GM19351 (cell line): ENCODE measurements around the gene FAM151B.

Experiments used
- ATAC-seq: cut with Tn5 transposase; IDR thresholded peaks from one replicate; pipeline ENCODE4 v1.9.1; 2021; ENCODE audit warnings: mild to moderate bottlenecking, moderate library complexity; ENCODE audit not compliant: unreplicated experiment

FAM151B gene

GRCh38 chr5:80502800-80503199 lies 14.9 kb downstream of the FAM151B start:
- no peak for ATAC-seq

- no peak for ATAC-seq
These were observed 15.7 kb downstream of the FAM151B start for GRCh38 chr5:80503641-80504040.

GRCh38 chr5:80504833-80505232 lies 16.9 kb downstream of the FAM151B start:
- ATAC-seq, result no peak

GRCh38 chr5:80507663-80508062 lies 19.8 kb downstream of the FAM151B start:
- ATAC-seq, result no peak

- no peak for ATAC-seq
These were observed 20.9 kb downstream of the FAM151B start for GRCh38 chr5:80508844-80509243.

- ATAC-seq, result no peak
These were observed 21.5 kb downstream of the FAM151B start for GRCh38 chr5:80509362-80509761.

- no peak for ATAC-seq
These were observed 28.9 kb downstream of the FAM151B start for GRCh38 chr5:80516826-80517225.

- ATAC-seq, result no peak
These were observed 52.8 kb downstream of the FAM151B start for GRCh38 chr5:80540691-80541090.

GRCh38 chr5:80541392-80541791 lies 53.5 kb downstream of the FAM151B start:
- ATAC-seq, result no peak

- ATAC-seq, result no peak
These were observed 66.7 kb downstream of the FAM151B start for GRCh38 chr5:80554646-80555045.

- no peak for ATAC-seq
These were observed 67.2 kb downstream of the FAM151B start for GRCh38 chr5:80555099-80555498.

- no peak for ATAC-seq
These were observed 71.3 kb downstream of the FAM151B start for GRCh38 chr5:80559244-80559643.

- ATAC-seq, result no peak
These were observed 77.4 kb downstream of the FAM151B start for GRCh38 chr5:80565330-80565729.

GRCh38 chr5:80566711-80567259 lies 78.9 kb downstream of the FAM151B start:
- no peak for ATAC-seq

GRCh38 chr5:80568251-80568650 lies 80.4 kb downstream of the FAM151B start:
- ATAC-seq, result no peak

GRCh38 chr5:80569086-80569960 lies 81.4 kb downstream of the FAM151B start:
- ATAC-seq, result peak; percentile 13

- ATAC-seq, result peak; percentile 62
These were observed 82.3 kb downstream of the FAM151B start, which contains the start of gene ANKRD34B for GRCh38 chr5:80569961-80570786. TSS of gene ANKRD34B (minus strand) at chr5:80570280. CDS start at chr5:80560019, 10,261 bp downstream.

- ATAC-seq, result no peak
These were observed 85.2 kb downstream of the FAM151B start for GRCh38 chr5:80573062-80573461.

GRCh38 chr5:80576383-80576782 lies 88.5 kb downstream of the FAM151B start:
- ATAC-seq, result peak; percentile 61

- ATAC-seq, result no peak
These were observed 89.8 kb downstream of the FAM151B start for GRCh38 chr5:80577707-80578106.

GRCh38 chr5:80579050-80579449 lies 91.2 kb downstream of the FAM151B start:
- no peak for ATAC-seq
